ENCODE data around the gene DOLPP1.

DOLPP1 gene

DNA sequence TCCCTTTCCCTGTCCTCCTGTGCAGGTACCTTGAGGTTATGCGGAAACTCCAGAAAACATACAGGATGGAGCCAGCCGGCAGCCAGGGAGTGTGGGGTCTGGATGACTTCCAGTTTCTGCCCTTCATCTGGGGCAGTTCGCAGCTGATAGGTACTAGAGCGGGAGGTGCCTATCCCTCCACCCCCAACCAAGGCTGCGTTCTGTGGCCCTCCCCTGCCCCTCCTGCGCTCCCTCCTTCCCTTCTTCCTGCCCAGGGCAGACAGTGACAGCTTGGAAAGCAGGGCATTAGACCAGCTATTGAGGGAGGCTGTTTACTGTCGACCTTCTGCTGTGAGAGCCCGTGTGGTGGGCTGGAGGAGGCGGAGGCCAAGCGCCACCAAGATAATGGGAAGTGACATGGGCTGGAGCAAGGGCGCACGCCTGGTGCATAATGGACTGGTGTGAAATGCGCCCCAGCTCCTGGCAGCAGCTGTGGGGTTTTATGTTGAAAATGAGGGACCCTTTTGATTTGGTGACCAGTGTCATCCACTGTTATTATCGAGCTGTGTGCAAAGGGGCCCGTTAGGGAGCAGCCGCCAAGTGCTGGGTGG, 55.6 kb downstream of the DOLPP1 start:
- no peak overlapping the region for H3K4me3 ChIP-seq (ENCODE audit: low read depth, low read length)
- CTCF ChIA-PET, result interaction anchor here (0.5 to 23.6 kb wide), 5 partner anchors 76 to 590 kb away, joined by 3 to 507 read pairs (median 4); partner anchors contain the start of genes C9orf50 and NTMT1
- H3K27ac ChIP-seq (ENCODE audit: extremely low read depth, low read depth, low read length), result no peak overlapping the region
- no peak for TF ChIP-seq ZBTB26 (tag by site-specific recombination; optimal IDR thresholded peaks at IDR 0.05)
- no peak for TF ChIP-seq ZNF670 (tag by site-specific recombination; IDR thresholded peaks at IDR 0.05; ENCODE audit: low read depth)
- no peak for TF ChIP-seq ZNF223 (tag by site-specific recombination; IDR thresholded peaks at IDR 0.05)
- no peak for TF ChIP-seq PRDM1 (tag by site-specific recombination; IDR thresholded peaks at IDR 0.05)
- no peak for TF ChIP-seq ZNF768 (tag by site-specific recombination; IDR thresholded peaks at IDR 0.05)
- no peak for TF ChIP-seq ZBTB7A (tag by site-specific recombination; IDR thresholded peaks at IDR 0.05; ENCODE audit: low read depth)
- TF ChIP-seq ZNF610 (tag by site-specific recombination; IDR thresholded peaks at IDR 0.05; ENCODE audit: borderline replicate concordance), result no peak
- TF ChIP-seq SP2 (tag by site-specific recombination; IDR thresholded peaks at IDR 0.05), result no peak
- no peak for TF ChIP-seq ZNF473 (tag by site-specific recombination; IDR thresholded peaks at IDR 0.05)
- no peak for TF ChIP-seq ZNF214 (tag by site-specific recombination; IDR thresholded peaks at IDR 0.05; ENCODE audit: borderline replicate concordance)
- TF ChIP-seq, protein P1, sequence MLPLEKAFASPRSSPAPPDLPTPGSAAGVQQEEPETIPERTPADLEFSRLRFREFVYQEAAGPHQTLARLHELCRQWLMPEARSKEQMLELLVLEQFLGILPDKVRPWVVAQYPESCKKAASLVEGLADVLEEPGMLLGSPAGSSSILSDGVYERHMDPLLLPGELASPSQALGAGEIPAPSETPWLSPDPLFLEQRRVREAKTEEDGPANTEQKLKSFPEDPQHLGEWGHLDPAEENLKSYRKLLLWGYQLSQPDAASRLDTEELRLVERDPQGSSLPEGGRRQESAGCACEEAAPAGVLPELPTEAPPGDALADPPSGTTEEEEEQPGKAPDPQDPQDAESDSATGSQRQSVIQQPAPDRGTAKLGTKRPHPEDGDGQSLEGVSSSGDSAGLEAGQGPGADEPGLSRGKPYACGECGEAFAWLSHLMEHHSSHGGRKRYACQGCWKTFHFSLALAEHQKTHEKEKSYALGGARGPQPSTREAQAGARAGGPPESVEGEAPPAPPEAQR (tag by site-specific recombination; IDR thresholded peaks at IDR 0.05), result no peak
- no peak for TF ChIP-seq ZNF391 (tag by site-specific recombination; IDR thresholded peaks at IDR 0.05; ENCODE audit: borderline replicate concordance, low read depth)
- TF ChIP-seq ZNF23 (tag by site-specific recombination; IDR thresholded peaks at IDR 0.05; ENCODE audit: borderline replicate concordance), result no peak
- no peak for TF ChIP-seq ZNF624 (tag by site-specific recombination; IDR thresholded peaks at IDR 0.05)
- no peak for TF ChIP-seq ZNF112 (tag by site-specific recombination; IDR thresholded peaks at IDR 0.05)
- H3K9me3 ChIP-seq (ENCODE audit: control insufficient read depth, insufficient read depth, low read depth, low read length), result no peaks in the 10 kb centered on the region
- H3K4me1 ChIP-seq (ENCODE audit: control insufficient read depth, insufficient read depth, low read length), result peaks cover 13% of the 10 kb centered on the region
- H3K36me3 ChIP-seq (ENCODE audit: control insufficient read depth in 2 of 2, insufficient read depth in 1 of 2, low read length in 2 of 2), result peaks cover 0 to 62% of the 10 kb centered on the region in 2 experiments
- POLR2A ChIA-PET, result interaction anchor here (0.9 to 1.6 kb wide), 2 partner anchors 42 to 489 kb away, joined by 3 to 4 read pairs; partner anchors contain the start of genes IER5L and NTMT1

DNA sequence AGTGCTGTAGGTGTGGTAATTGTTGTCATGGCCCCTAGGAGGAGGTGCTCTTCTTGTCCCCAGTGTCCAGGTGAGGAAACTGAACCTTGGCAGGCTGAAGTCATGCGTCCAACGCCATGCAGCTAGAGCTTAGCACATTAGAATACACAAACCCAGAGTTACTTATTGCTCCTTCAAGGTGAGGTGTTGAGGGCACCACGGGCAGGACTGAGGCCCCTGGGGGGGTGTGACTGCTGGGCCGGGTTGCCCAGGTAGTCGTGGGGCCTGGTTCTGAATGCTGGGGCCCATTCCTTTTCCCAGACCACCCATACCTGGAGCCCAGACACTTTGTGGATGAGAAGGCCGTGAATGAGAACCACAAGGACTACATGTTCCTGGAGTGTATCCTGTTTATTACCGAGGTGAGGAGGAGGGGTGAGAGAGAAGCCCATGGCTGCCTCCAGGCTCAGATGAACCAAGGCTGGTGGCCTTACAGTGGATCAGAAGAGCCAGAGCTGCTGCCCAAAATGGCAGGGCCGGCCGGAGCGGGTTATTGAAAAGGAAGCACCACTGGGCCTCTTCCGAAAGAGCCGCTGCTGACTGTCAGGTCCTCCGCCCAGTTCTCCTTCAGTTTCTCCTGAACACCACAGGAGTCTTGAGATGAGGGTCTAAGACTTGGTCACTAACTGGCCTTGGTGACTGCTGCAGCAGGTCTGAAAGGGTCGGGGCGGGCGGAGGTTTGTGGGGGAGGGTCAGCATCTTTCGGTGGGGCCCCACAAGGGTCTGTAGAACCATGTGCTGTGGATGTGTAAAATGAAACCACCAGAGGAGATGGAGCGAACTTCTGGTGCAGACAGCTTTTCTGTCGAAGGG, 56.6 kb downstream of the DOLPP1 start:
- H3K27ac ChIP-seq (ENCODE audit: extremely low read depth, low read depth, low read length), result no peak overlapping the region
- no peak overlapping the region for H3K4me3 ChIP-seq (ENCODE audit: low read depth, low read length)
- H3K4me1 ChIP-seq (ENCODE audit: control insufficient read depth, insufficient read depth, low read length), result peaks cover 13% of the 10 kb centered on the region
- H3K9me3 ChIP-seq (ENCODE audit: control insufficient read depth, insufficient read depth, low read depth, low read length), result no peaks in the 10 kb centered on the region
- CTCF ChIA-PET, result interaction anchor here (0.5 to 23.6 kb wide), 13 partner anchors 13 to 1103 kb away, joined by 3 to 507 read pairs (median 4); partner anchors contain the start of genes C9orf50 and NTMT1
- POLR2A ChIA-PET, result interaction anchor here (0.9 to 3.7 kb wide), 3 partner anchors 37 to 488 kb away, joined by 3 to 42 read pairs (median 4); partner anchors contain the start of genes IER5L and NTMT1
- peaks cover 0 to 61% of the 10 kb centered on the region in 2 experiments for H3K36me3 ChIP-seq (ENCODE audit: control insufficient read depth in 2 of 2, insufficient read depth in 1 of 2, low read length in 2 of 2)
- TF ChIP-seq ZNF175 (tag by site-specific recombination; IDR thresholded peaks at IDR 0.05) (no peak), BCL6B (tag by site-specific recombination; IDR thresholded peaks at IDR 0.05) (no peak), ZNF571 (tag by site-specific recombination; IDR thresholded peaks at IDR 0.05) (no peak), GLI4 (tag by site-specific recombination; IDR thresholded peaks at IDR 0.05) (no peak), HOXD13 (CRISPR knock-in tag; IDR thresholded peaks at IDR 0.05; ENCODE audit: borderline replicate concordance) (no peak), SALL2 (tag by site-specific recombination; IDR thresholded peaks at IDR 0.05; ENCODE audit: borderline replicate concordance) (no peak), ZNF843 (tag by site-specific recombination; IDR thresholded peaks at IDR 0.05) (no peak), KLF8 (tag by site-specific recombination; IDR thresholded peaks at IDR 0.05) (no peak), ZFHX2 (tag by site-specific recombination; conservative IDR thresholded peaks at IDR 0.05) (no peak), ZNF785 (tag by site-specific recombination; IDR thresholded peaks at IDR 0.05) (no peak)
- TF ChIP-seq, protein P2, sequence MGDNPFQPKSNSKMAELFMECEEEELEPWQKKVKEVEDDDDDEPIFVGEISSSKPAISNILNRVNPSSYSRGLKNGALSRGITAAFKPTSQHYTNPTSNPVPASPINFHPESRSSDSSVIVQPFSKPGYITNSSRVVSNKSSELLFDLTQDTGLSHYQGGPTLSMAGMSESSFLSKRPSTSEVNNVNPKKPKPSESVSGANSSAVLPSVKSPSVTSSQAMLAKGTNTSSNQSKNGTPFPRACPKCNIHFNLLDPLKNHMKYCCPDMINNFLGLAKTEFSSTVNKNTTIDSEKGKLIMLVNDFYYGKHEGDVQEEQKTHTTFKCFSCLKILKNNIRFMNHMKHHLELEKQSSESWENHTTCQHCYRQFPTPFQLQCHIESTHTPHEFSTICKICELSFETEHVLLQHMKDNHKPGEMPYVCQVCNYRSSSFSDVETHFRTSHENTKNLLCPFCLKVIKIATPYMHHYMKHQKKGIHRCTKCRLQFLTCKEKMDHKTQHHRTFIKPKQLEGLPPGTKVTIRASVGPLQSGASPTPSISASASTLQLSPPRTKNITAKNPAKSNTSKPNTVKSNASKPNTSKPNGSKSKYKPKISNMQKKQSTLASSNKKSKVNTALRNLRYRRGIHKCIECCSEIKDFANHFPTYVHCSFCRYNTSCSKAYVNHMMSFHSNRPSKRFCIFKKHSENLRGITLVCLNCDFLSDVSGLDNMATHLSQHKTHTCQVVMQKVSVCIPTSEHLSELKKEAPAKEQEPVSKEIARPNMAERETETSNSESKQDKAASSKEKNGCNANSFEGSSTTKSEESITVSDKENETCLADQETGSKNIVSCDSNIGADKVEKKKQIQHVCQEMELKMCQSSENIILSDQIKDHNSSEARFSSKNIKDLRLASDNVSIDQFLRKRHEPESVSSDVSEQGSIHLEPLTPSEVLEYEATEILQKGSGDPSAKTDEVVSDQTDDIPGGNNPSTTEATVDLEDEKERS (tag by site-specific recombination; IDR thresholded peaks at IDR 0.05), result no peak

All from HEK293 (cell line).